NCI-H2107 (cell line): ENCODE data around the gene WNT4.

Experiments
- DNase-seq: peaks from one replicate; lab custom pipeline; 2025; lab: John Stamatoyannopoulos, UW

WNT4 gene

GRCh38 chr1:22074803-22075202 is 68.1 kb downstream of the WNT4 start:
- DNase-seq: no peak

DNA sequence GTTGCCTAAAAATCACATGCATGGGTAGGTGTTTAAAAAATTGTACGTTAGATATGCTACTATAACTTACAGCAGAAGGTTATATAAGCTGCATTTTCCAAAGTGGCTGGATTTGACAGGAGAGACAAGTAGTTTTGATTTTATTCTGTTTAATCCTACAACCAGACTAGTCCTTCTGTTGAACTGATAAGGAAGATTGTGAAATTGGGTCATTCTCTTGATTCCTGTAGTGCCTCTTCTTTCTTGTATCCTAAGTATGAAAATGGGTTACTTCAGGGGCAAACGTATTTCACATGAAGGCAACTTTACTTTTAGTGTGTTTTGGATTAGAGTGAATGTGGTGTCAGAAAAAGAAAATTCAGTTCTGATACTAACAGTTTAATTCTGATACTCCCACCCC is 71.4 kb downstream of the WNT4 start:
- DNase-seq: no peak
